ENCODE measurements around the gene SLCO6A1.

DNA sequence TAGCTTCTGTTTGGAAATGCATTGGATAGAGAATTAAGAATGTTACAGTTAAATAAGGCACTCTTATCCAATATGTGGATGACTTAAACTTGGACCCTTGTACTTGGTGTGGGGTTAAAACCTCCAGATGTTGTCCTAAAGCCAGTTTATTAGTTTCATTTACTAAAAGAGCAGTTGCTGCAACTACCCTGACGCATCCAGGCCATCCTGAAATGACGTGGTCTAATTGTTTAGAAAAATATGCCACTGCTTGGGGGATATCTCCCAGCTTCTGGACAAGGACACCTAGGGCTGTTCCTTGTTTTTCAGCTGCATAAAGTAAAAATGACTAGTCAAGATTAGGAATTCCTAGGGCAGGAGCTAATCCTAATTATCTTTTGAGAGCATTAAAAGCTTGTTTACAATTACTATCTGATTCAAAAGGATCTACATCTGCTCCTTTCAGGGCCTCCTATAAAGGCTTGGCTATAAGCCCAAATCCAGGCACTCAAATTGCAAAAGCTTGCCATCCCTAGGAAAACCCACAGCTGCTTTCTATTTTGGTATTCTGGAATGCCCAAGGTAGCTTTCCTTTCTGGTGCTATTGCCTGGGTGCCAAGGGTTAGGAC lies 157.0 kb downstream of the SLCO6A1 start:
- TF ChIP-seq, protein P1, sequence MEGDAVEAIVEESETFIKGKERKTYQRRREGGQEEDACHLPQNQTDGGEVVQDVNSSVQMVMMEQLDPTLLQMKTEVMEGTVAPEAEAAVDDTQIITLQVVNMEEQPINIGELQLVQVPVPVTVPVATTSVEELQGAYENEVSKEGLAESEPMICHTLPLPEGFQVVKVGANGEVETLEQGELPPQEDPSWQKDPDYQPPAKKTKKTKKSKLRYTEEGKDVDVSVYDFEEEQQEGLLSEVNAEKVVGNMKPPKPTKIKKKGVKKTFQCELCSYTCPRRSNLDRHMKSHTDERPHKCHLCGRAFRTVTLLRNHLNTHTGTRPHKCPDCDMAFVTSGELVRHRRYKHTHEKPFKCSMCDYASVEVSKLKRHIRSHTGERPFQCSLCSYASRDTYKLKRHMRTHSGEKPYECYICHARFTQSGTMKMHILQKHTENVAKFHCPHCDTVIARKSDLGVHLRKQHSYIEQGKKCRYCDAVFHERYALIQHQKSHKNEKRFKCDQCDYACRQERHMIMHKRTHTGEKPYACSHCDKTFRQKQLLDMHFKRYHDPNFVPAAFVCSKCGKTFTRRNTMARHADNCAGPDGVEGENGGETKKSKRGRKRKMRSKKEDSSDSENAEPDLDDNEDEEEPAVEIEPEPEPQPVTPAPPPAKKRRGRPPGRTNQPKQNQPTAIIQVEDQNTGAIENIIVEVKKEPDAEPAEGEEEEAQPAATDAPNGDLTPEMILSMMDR (IDR thresholded peaks at IDR 0.05 in 8 of 11, conservative IDR thresholded peaks at IDR 0.05 in 3 of 11) = no peak
- no peak for TF ChIP-seq POLR2A (IDR thresholded peaks at IDR 0.05)

Data from spleen (tissue), 7 donors.